Measurements from ENCODE around the gene NOS1AP. TPM values are rescaled to one million over a fixed set of nuclear protein-coding genes. Genes with fewer than 3 reads are reported as not detected.

Gene NOS1AP
- polyA plus RNA-seq, 4 donors = 0.89 to 2.1 (median 1.7) TPM

DNA sequence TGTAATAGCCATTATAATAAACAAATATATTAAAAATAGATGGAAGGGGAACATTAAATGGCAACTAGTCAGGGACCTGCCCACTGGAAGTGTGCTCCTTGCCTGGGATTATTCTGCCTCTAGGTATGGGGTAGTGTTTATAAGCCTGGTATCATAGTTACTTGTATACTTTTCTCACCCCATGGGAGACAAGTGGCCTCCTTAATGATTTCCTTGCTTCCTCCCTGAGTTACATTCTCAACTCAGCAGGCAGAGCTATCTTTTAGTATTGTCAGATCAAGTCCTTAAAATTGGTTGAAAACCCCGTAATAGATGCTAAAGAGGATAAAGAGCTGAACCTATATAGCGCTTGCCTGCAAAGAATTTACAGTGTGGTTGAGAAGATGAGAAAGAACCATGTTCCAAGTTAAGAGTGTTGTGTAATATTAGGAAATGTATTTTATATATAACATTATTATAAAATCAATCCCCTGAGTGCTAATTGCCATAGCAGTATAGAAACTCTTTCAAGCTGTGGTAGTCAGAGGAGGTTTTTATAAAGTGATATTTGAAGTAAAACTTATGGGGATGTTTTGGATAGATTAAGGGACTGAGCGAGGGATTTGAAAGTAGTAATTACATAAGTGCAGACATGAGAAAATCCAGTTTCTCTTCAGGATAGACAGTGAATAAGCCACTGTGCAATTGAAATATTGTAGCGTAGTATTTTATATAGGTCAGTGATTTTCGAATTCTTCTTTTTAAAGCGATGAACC is 200.7 kb downstream of the NOS1AP start:
- FAIRE-seq = no peak
- Histone ChIP-seq H3K36me3 (ENCODE audit: control insufficient read depth in 3 of 3, insufficient read depth in 2 of 3, low read depth in 1 of 3, low read length in 3 of 3) (peaks cover 0 to 3% (median 0%) of the 10 kb centered on the region in 3 donors), H3K4me3 (ENCODE audit: low read depth in 1 of 3, low read length in 3 of 3) (no peak overlapping the region), H3K27ac (ENCODE audit: low read depth in 1 of 3, low read length in 2 of 3) (no peak overlapping the region), H3K9me3 (ENCODE audit: control insufficient read depth in 2 of 2, insufficient read depth in 1 of 2, low read depth in 1 of 2, low read length in 1 of 2) (no peaks in the 10 kb centered on the region), H3K27me3 (ENCODE audit: control insufficient read depth in 3 of 3, insufficient read depth in 3 of 3, low read length in 3 of 3) (no peaks in the 10 kb centered on the region), H3K4me1 (ENCODE audit: control insufficient read depth in 3 of 3, insufficient read depth in 2 of 3, low read depth in 1 of 3, low read length in 2 of 3) (no peaks in the 10 kb centered on the region)
- WGBS, 3 donors = 87 to 95% (median 95%) methylated on average over 6 of the region's 6 CpGs
- no peak for DNase-seq

DNA sequence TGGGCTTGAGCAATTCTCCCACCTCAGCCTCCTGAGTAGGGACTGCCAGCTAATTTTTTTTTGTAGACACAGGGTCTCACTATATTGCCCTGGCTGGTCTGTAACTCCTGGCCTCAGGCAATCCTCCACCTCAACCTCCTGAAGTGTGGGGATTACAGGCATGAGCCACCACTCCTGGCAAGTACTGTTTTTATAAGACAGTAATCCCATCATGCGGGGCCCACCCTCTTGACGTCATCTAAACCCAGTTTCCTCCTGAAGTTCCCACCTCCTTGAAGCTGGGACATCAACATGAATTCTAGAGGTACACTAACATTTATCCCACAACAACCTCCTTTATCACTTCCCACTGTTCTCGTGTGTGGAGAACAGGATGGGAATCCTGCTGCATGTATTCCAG is 202.5 kb downstream of the NOS1AP start:
- DNase-seq = no peak
- peaks cover 0 to 3% (median 0%) of the 10 kb centered on the region in 3 donors for H3K36me3 ChIP-seq (ENCODE audit: control insufficient read depth in 3 of 3, insufficient read depth in 2 of 3, low read depth in 1 of 3, low read length in 3 of 3)
- FAIRE-seq = no peak
- H3K27me3 ChIP-seq (ENCODE audit: control insufficient read depth in 3 of 3, insufficient read depth in 3 of 3, low read length in 3 of 3) = no peaks in the 10 kb centered on the region
- WGBS, 3 donors = 79 to 84% (median 80%) methylated on average over 3 of the region's 3 CpGs
- no peak overlapping the region for H3K27ac ChIP-seq (ENCODE audit: low read depth in 1 of 3, low read length in 2 of 3)
- no peaks in the 10 kb centered on the region for H3K4me1 ChIP-seq (ENCODE audit: control insufficient read depth in 3 of 3, insufficient read depth in 2 of 3, low read depth in 1 of 3, low read length in 2 of 3)
- no peak overlapping the region for H3K4me3 ChIP-seq (ENCODE audit: low read depth in 1 of 3, low read length in 3 of 3)
- no peaks in the 10 kb centered on the region for H3K9me3 ChIP-seq (ENCODE audit: control insufficient read depth in 2 of 2, insufficient read depth in 1 of 2, low read depth in 1 of 2, low read length in 1 of 2)

DNA sequence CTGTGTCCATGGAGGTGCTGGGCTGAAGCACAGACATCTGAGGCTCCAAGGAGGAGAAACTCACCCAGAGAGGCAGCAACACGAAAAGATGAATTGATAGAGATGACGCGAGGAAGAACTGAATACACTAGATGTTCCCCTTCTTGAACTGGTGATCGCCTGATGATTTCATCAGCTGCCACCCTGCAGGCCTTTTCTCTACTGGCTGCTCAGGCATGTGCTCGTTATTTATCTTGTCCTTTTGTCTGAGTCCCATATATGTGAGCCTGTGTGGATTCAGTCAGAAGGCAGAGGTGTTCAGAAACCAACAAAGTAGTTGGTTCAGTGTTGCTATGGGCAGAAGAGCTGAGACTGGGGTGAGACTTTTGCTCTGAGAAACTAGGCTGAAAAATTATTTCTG is 202.9 kb downstream of the NOS1AP start:
- FAIRE-seq (no peak), DNase-seq (no peak)
- Histone ChIP-seq H3K27ac (ENCODE audit: low read depth in 1 of 3, low read length in 2 of 3) (no peak overlapping the region), H3K27me3 (ENCODE audit: control insufficient read depth in 3 of 3, insufficient read depth in 3 of 3, low read length in 3 of 3) (no peaks in the 10 kb centered on the region), H3K4me1 (ENCODE audit: control insufficient read depth in 3 of 3, insufficient read depth in 2 of 3, low read depth in 1 of 3, low read length in 2 of 3) (no peaks in the 10 kb centered on the region), H3K9me3 (ENCODE audit: control insufficient read depth in 2 of 2, insufficient read depth in 1 of 2, low read depth in 1 of 2, low read length in 1 of 2) (no peaks in the 10 kb centered on the region), H3K36me3 (ENCODE audit: control insufficient read depth in 3 of 3, insufficient read depth in 2 of 3, low read depth in 1 of 3, low read length in 3 of 3) (peaks cover 0 to 3% (median 0%) of the 10 kb centered on the region in 3 donors), H3K4me3 (ENCODE audit: low read depth in 1 of 3, low read length in 3 of 3) (no peak overlapping the region)
- WGBS, 3 donors = 89 to 98% (median 90%) methylated on average over 5 of the region's 5 CpGs

DNA sequence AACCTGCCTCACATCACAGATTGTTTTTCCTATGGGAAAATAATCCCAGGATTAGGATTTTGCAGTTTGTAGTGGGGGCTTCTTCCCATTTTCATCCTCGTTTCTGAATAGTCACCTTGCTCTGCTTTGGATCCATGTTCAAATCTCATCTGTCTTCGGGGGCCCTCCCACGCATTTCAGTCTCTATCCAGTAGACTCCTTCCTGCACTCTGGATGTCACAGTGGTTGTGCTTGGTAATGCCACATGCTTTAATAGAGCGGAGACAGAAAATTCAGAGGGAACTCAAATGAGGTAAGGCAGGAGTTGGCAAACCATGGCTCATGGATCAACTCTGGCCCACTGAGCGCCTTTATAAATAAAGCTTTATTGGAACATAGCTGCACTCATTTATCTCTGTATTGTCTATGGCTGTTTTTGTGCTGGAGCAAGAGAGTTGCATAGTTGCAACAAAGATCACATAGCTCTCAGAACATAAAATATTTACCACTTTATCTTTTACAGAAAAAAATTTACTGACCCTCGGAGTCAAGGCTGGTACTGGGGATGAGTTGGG is 206.2 kb downstream of the NOS1AP start:
- DNase-seq = no peak
- WGBS, 3 donors = 89 to 95% (median 93%) methylated on average over 6 of the region's 6 CpGs
- Histone ChIP-seq H3K4me3 (ENCODE audit: low read depth in 1 of 3, low read length in 3 of 3) (no peak overlapping the region), H3K27ac (ENCODE audit: low read depth in 1 of 3, low read length in 2 of 3) (no peak overlapping the region), H3K9me3 (ENCODE audit: control insufficient read depth in 2 of 2, insufficient read depth in 1 of 2, low read depth in 1 of 2, low read length in 1 of 2) (no peaks in the 10 kb centered on the region), H3K27me3 (ENCODE audit: control insufficient read depth in 3 of 3, insufficient read depth in 3 of 3, low read length in 3 of 3) (no peaks in the 10 kb centered on the region), H3K4me1 (ENCODE audit: control insufficient read depth in 3 of 3, insufficient read depth in 2 of 3, low read depth in 1 of 3, low read length in 2 of 3) (no peaks in the 10 kb centered on the region), H3K36me3 (ENCODE audit: control insufficient read depth in 3 of 3, insufficient read depth in 2 of 3, low read depth in 1 of 3, low read length in 3 of 3) (peaks cover 0 to 3% (median 0%) of the 10 kb centered on the region in 3 donors)
- FAIRE-seq = no peak

DNA sequence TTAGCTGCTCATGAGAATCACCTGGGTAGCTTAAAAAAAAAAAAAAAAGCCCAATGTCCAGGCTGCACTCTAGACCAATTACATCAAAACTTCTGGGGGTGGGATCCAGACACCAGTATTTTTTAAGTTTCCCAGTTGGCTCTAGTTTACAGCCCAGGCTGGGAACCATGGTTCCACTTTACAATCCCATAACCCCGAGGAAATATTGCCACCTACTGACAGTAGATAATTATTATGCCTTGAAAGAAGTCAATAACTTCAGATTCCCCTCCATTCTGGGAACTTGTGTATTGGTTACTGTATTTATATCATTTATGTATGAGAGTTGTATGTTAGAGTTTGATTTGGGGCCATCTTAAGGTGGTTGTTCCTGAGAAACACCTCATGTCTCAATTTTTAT is 207.0 kb downstream of the NOS1AP start:
- Histone ChIP-seq H3K4me1 (ENCODE audit: control insufficient read depth in 3 of 3, insufficient read depth in 2 of 3, low read depth in 1 of 3, low read length in 2 of 3) (peaks cover 0 to 2% (median 0%) of the 10 kb centered on the region in 3 donors), H3K9me3 (ENCODE audit: control insufficient read depth in 2 of 2, insufficient read depth in 1 of 2, low read depth in 1 of 2, low read length in 1 of 2) (no peaks in the 10 kb centered on the region), H3K4me3 (ENCODE audit: low read depth in 1 of 3, low read length in 3 of 3) (no peak overlapping the region), H3K36me3 (ENCODE audit: control insufficient read depth in 3 of 3, insufficient read depth in 2 of 3, low read depth in 1 of 3, low read length in 3 of 3) (peaks cover 0 to 3% (median 0%) of the 10 kb centered on the region in 3 donors), H3K27ac (ENCODE audit: low read depth in 1 of 3, low read length in 2 of 3) (no peak overlapping the region), H3K27me3 (ENCODE audit: control insufficient read depth in 3 of 3, insufficient read depth in 3 of 3, low read length in 3 of 3) (no peaks in the 10 kb centered on the region)
- WGBS, 3 donors = 9 to 34% (median 10%) methylated on average over 1 of the region's 1 CpG
- DNase-seq (peak; percentile 56 to 59), FAIRE-seq (no peak)

DNA sequence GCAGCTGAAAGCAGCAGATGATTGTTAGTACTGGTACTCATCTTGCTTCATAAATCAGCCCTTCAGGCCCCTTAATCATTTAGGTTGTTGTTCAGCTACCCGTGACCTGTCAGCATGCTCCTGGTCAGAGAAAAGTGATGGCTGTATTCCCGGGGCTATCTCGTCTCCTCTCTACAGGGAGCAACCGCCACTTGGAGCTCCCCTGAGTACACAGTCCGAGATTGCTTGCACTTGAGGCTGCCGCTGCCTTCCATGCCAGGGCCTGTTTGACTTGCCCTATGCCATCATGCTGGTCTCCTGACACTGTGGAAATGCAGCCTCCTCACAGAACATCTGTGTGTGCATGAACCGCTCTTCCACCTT is 209.6 kb downstream of the NOS1AP start:
- DNase-seq = no peak
- no peaks in the 10 kb centered on the region for H3K9me3 ChIP-seq (ENCODE audit: control insufficient read depth in 2 of 2, insufficient read depth in 1 of 2, low read depth in 1 of 2, low read length in 1 of 2)
- WGBS, 3 donors = 68 to 74% (median 70%) methylated on average over 7 of the region's 7 CpGs

DNA sequence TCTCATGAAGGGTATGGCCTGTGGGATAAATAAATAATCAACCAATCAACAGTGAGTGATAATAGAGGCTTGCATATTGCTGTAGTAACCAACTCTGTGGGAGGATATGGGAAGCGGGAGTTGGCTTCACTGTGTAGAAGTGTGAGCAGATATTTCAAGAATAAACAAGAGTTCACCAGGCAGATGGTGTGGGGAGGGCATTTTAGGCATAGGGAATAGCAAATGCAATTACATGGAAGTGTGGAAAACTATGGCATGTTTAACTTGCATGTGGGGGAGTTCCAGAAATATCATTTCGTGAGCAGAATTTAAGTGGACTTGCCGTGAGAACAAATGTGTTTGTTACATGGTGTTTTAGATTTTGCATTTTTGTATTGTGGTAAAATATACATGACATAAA is 211.9 kb downstream of the NOS1AP start:
- no peaks in the 10 kb centered on the region for H3K36me3 ChIP-seq (ENCODE audit: control insufficient read depth in 3 of 3, insufficient read depth in 2 of 3, low read depth in 1 of 3, low read length in 3 of 3)
- no peak overlapping the region for H3K27ac ChIP-seq (ENCODE audit: low read depth in 1 of 3, low read length in 2 of 3)
- no peak overlapping the region for H3K4me3 ChIP-seq (ENCODE audit: low read depth in 1 of 3, low read length in 3 of 3)
- H3K9me3 ChIP-seq (ENCODE audit: control insufficient read depth in 2 of 2, insufficient read depth in 1 of 2, low read depth in 1 of 2, low read length in 1 of 2) = no peaks in the 10 kb centered on the region
- peaks cover 0 to 2% (median 0%) of the 10 kb centered on the region in 3 donors for H3K27me3 ChIP-seq (ENCODE audit: control insufficient read depth in 3 of 3, insufficient read depth in 3 of 3, low read length in 3 of 3)
- WGBS, 3 donors = 80 to 84% (median 81%) methylated on average over 3 of the region's 3 CpGs
- DNase-seq (no peak), FAIRE-seq (no peak)
- H3K4me1 ChIP-seq (ENCODE audit: control insufficient read depth in 3 of 3, insufficient read depth in 2 of 3, low read depth in 1 of 3, low read length in 2 of 3) = peaks cover 5 to 19% (median 9%) of the 10 kb centered on the region in 3 donors

More for the DNA sequence above, 209.6 kb downstream of the NOS1AP start:
- no peak overlapping the region for H3K27ac ChIP-seq (ENCODE audit: low read depth in 1 of 3, low read length in 2 of 3)
- no peak overlapping the region for H3K4me3 ChIP-seq (ENCODE audit: low read depth in 1 of 3, low read length in 3 of 3)
- peaks cover under 1 to 2% (median 2%) of the 10 kb centered on the region in 3 donors for H3K4me1 ChIP-seq (ENCODE audit: control insufficient read depth in 3 of 3, insufficient read depth in 2 of 3, low read depth in 1 of 3, low read length in 2 of 3)
- peaks cover 0 to 2% (median 0%) of the 10 kb centered on the region in 3 donors for H3K27me3 ChIP-seq (ENCODE audit: control insufficient read depth in 3 of 3, insufficient read depth in 3 of 3, low read length in 3 of 3)
- FAIRE-seq = no peak
- no peaks in the 10 kb centered on the region for H3K36me3 ChIP-seq (ENCODE audit: control insufficient read depth in 3 of 3, insufficient read depth in 2 of 3, low read depth in 1 of 3, low read length in 3 of 3)

DNA sequence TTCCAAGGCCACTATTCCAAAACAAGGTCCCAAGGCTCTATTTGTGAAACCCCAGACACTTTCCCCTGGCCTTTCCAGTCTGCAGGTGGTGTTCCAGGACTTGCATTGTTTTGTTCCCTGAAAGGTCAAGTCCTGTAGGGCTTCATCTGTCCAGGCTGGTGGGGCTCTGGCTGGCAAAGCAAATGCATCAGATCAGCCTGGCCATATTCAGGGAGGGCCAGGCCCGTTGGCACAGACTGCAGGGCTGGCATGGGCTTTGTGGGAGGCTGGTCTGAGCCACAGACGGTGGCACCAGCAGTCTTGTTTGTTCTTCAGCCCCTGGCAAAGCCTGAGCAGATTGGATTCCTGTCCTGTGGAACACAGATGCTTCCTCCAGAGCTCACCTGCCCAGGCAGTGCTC is 214.2 kb downstream of the NOS1AP start:
- H3K27me3 ChIP-seq (ENCODE audit: control insufficient read depth in 3 of 3, insufficient read depth in 3 of 3, low read length in 3 of 3) = peaks cover 0 to 2% (median 0%) of the 10 kb centered on the region in 3 donors
- FAIRE-seq = no peak
- peaks cover 5 to 19% (median 9%) of the 10 kb centered on the region in 3 donors for H3K4me1 ChIP-seq (ENCODE audit: control insufficient read depth in 3 of 3, insufficient read depth in 2 of 3, low read depth in 1 of 3, low read length in 2 of 3)
- 10 to 52% (median 12%) methylated on average over 2 of the region's 2 CpGs for WGBS, 3 donors
- DNase-seq = no peak
- no peak overlapping the region for H3K27ac ChIP-seq (ENCODE audit: low read depth in 1 of 3, low read length in 2 of 3)
- no peaks in the 10 kb centered on the region for H3K9me3 ChIP-seq (ENCODE audit: control insufficient read depth in 2 of 2, insufficient read depth in 1 of 2, low read depth in 1 of 2, low read length in 1 of 2)
- H3K36me3 ChIP-seq (ENCODE audit: control insufficient read depth in 3 of 3, insufficient read depth in 2 of 3, low read depth in 1 of 3, low read length in 3 of 3) = peaks cover 0 to 3% (median 0%) of the 10 kb centered on the region in 3 donors
- no peak overlapping the region for H3K4me3 ChIP-seq (ENCODE audit: low read depth in 1 of 3, low read length in 3 of 3)
